T-helper 2 cell treated with Interferon-gamma antibody and Interleukin-4, amounts not matched to agents 100 ng/mL and 5 ng/mL, for 36 hours (primary cell): Measurements from ENCODE around the gene NXPH1. TPM values are rescaled to one million over a fixed set of nuclear protein-coding genes. Genes with fewer than 3 reads are reported as not detected.

ENCODE experiments used
- intact Hi-C: fragments of 100-400 bp; cut with micrococcal nuclease; formaldehyde crosslinking; loops from one replicate; pipeline ENCODE4 v1.15.1; 2023
- total RNA-seq: library from RNA; stranded (reverse); gene quantifications from 2 replicates; pipeline ENCODE4 v1.2.3, GENCODE V29; 2022

NXPH1 gene
- total RNA-seq, result not detected in 2 replicates

DNA sequence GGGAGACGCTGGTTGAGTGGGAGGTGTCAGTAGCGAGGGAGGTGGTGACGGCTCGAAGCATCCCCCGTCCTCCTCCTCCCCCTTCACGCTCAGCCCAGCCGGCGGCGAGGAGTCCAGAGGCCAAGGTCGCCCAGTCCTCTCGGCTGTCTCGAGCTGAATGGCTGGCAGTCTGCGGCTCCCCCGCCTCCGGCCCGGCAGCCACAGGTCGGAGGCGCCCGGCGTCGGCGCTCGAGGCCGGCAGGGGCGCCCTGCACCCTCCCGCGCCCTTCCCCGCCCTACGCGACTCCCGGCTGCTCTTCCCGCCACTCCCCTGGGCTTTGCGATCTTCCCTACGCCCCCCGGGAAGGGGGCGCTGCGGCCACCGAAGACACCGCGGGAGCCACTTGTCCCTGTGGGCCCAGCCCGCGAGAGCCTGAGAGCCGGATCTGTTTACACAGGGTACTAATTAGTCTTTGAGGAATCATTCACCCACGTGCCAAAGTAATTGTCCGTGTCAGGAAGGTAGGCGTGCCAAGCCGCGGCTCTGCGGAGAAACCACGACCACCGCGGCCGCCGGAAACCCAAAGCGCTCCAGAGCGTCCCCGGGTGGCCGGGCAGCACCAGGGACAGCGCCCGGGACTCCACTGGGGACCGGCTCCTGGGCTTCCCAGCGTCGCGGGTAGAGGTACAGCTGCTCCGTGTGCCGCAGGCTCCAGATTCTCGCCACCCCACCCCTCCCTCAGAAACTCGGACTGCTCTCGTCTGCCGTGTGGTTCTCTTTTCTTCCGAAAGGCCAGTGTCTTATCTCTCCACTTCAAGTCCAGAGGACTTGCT lies at the start of gene NXPH1:
Gene NXPH1, plus strand, starts transcription at position 133 of the 813 bp plus-strand sequence.
- intact Hi-C loops, result loop anchor here (1.0 kb wide), 1 partner anchor 9 kb away; no protein-coding TSS in a partner anchor

DNA sequence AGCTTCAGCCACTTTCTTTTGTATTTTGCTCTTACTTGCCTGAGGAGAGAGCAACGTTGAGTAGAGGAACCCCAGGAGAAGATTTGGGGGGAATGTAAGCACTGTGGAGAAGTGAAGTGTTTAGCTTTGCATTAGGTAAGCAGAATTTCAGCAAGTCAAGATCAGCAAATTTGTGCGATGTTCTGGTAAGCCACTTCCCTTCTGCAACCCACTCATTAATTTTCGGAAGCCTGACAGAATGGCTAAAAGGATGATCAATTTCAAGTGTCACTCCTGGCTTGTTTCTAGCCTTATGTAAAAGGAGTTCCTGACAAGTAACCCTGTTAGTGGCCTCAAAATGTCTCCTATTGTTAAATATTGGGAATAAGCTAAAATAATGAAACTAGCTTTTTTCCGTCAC lies 48.5 kb upstream of the NXPH1 start:
- intact Hi-C loops, result no loop called here

DNA sequence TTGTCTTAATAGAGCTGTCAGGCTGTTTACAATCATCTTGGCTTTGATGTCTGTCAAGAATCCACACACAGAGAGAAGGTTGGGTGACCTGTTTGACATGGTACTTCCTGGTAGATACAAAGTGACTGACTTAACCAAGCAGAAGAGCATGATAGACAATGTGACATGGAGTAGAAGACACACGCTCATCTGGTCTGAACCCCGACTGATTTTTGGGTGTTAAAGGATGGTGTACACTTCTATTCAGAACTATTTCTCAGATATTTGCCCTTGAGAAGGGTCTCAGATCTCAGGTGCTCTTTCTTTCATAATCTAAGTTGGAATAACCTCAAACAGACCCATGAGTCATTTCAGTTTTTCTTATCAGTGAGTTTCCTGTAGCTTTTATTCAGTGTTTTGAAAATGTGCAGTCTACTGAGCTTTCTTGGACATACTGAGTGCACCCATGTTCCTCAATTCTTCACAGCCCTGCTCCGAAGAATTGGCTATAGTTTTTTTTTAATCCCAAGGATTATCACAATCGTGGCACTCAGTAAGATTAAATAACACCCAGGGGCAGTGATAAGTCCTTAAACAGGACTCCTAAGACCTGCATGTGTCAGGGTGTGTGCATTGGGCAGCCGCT lies 46.4 kb upstream of the NXPH1 start:
- intact Hi-C loops, result no loop called here

DNA sequence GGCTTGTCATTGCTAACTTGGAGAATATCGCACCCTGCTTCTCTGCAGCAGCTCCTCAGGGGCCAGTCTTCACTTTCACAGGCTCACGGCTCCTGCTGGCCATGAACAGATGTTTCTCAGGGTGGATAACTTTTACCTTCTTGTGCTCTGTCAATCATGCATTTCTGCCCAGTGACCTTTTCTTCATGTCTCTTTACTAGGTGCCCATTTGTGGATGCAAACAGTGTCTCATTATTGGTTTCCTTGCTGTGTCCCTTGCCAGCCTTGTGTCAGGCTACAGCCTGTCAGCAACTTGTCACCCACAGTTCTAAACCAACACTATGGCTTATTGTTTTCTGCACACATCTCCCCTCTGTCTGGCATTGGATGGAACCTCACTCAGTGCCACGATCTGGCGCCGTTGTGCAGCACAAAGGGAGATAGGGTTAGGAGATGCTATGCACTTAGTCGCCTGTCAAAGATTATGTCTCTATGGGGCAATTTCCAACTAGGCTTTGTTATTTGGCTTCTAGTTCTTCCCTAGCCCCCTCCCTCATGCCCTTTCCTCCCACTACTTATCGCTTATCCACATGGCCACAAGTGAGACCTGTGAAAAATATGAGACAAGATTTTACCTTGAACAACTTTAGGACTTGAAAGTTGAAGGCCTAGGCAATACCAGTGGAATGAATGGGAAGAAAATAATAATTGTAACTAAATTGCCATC lies 45.7 kb upstream of the NXPH1 start:
- intact Hi-C loops, result no loop called here

DNA sequence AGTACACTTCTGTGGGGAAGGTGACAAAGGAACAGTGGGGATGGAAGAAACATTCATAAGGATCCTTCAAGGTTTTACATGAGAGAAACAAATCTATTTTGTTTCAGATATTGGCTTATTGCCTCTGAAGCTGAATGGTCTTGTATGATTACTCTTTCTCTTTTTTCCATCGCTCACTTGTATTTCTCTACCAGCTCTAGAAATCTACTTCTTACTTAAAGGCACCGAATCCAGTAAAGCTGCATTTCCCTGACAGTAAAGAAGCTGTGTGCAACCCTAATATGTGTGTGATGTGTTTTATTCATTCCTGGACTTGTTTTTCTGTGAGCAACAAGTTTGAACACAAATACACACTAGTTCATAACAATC lies 45.2 kb upstream of the NXPH1 start:
- intact Hi-C loops, result no loop called here

DNA sequence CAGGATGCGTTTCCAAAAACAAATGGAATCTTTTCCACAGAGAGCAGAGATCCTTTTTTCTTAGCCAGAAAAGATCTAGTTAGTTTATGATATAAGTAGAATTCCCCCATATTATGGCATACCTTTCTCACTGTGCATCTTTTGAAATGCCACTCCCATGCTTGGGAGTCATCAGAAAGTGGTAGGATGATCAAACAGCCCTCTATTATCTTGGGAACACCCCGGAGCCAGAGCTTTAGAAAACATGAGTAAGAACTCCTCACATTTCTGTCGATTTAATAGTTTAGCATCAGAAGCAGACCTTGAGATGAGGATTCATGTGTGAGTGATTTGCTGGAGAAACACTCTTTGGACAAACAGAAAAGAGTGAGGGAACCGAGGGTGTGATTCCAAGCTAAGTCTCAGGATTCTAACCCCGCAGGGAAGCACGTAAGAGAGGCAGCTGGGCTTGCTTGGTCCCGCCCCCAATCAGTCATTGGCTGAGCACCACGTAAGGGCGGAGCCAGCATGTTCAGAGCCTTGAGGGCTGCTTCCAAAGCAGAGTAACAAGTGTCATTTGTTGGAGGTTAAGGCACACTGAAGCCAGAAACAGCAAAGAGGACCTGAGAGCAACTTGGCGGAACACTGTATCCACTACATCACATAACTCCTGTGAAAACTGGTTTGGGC lies 43.7 kb upstream of the NXPH1 start:
- intact Hi-C loops, result no loop called here

DNA sequence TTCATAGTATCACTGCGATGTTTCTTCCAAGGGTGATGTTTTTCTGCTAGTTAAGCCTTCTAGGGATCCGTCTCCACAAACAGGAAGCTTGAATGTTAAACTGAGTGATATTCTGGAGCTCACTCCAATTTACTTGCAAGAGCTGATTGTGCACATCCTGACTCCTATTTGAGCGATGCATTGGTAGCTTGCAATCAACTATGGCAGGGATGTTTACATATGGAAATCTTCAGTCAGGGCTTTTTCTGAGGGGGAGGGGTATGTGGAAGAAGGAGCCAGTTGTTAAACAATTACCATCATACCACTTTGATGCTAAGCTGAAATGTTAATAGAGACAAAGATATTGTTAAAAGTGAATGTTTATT lies 43.2 kb upstream of the NXPH1 start:
- intact Hi-C loops, result no loop called here

DNA sequence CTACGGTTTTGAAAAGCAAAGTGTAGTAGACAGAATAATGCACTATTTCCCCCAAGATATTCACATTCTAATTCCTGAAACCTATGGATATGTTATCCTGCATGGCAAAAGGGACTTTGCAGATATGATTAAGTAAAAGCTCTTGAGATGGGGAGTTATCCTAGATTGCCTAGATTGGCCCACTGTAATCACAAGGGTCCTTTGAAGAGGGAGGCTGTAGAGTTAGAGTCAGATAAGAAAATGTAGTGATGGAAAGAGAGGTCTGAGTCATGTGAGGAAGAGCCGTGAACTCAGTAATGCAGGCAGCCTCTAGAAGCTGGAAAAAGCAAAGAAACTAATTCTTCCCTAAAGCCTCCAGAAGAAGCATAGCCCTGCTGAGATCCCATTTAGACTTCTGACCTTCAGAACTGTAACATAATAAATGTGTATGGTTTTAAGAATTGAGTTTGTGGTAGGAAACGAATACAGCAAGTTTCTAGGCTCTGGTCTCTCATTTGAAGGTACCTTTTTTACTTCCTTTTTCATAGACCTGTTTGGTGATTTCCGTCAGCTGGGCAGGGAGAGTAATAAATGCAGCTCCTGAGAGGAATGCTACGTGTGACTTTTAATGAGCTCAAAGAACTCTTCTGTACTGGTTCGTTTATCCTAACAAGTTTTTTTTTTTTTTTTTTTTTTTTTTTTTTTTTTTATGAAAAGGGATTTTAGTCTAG lies 41.9 kb upstream of the NXPH1 start:
- intact Hi-C loops, result no loop called here

DNA sequence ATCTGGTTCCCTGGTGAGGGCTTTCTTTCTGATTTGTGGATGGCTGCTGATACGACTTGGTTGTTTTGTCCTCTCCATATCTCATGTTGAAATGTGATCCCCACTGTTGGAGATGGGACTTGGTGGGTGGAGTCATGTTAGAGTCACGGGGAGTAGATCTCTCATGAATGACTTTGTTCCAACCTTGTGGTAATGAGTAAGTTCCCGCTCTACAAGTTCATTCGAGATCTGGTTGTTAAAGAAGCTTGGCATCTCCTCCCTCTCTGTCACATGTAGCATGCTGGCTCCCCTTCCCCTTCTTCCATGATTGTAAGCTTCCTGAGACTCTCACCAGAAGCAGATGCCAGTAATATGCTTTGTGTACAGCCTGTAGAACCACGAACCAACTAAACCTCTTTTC lies 37.1 kb upstream of the NXPH1 start:
- intact Hi-C loops, result no loop called here

DNA sequence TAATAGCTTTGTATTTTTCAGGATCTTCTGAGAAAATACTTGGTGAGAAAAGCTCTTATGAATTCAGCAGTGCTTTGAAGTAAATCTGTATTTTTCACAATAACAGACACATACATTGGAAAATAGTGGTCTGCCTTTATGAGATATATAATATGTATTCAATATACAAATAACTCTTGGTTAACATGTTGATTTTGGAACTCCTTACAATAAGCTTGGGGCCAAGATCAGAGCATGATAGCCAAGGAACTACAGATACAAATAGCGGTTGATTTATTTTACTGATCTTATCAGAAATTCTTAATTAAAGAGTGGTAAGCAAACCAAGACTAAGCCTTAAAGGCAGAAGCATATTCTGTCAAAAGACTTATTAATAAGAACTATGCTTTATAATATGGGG lies 24.5 kb upstream of the NXPH1 start:
- intact Hi-C loops, result no loop called here

DNA sequence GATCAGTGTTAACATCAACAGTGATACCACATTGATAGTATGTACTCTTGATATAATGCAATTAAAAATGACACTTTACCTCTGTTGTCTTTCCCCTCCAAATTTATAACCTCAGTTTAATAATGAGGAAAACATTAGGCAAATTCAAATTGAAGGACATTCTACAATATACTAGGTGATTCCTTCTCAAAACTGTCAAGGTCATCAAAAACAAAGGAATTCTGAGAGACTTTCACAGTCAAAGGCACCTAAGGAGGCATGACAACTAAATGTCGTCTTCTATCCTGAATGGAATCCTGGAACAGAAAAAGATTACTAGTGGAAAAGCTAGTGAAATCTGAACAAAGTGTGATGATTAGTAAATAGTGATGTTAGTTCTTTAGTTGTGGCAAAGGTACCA lies 22.3 kb upstream of the NXPH1 start:
- intact Hi-C loops, result no loop called here

DNA sequence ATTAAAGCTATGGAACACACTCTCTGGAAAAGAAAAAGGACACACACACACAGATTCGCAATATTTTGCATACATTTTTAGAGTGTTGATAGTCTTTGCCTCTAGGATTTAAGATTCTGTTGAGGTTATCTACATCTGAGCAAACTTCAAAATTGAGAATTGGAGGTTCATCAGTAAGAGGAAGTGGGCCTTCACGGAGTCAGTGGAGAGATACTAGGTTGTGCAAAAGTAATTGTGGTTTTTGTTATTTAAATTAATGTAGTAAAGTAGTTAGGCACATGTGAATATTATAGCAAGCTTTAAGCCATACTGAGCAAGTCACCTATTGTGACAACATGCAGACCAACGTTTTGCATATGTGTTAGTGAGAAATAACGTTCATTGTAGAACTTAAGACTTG lies 19.8 kb upstream of the NXPH1 start:
- intact Hi-C loops, result no loop called here

DNA sequence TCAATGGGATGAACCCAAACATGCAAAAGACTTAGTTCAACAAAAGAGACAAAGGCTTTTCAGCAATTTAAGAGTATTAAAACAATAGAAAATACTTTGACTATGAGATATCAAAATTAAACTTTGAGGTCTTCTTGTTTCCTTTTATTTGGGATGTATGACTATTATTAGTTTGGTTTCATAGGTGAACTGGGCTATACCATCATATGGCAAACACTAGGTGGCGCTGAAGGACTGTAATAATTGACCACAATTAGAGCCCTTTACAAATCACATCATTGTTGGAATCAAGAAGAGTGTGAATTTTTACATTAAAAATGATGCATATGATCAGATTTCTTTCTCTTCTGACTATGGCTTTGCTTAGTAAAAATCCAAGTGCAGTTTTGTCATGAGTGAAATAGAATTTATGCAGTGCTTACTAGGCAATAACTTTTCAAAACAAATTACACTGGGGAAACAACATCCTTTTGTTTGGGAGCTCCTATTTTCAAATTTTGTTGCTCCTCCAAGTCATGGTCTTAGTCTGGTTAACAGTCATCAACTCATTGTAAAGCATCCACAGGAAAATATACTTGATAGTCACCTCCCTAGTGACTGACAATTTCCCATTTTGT lies 14.7 kb upstream of the NXPH1 start:
- intact Hi-C loops, result loop anchor here (1.0 kb wide), 1 partner anchor 306 kb away; no protein-coding TSS in a partner anchor

DNA sequence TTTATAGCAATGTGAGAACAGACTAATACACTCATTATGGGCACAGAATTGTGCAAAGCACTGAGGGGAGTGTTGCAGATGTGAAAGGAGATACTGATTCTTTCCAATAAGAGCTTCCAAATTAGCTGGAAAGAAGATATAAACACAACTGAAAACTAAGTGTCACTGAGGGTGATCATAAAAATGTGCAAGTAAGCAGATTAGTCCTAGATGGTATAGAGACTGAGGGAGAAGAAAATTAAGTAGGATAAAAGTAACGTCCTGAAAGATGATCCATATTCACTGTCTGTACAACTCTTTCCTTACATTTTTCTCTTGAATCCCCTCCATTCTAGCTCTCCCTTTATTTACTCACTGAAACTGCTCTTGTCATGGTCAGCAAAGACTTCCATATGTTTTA lies 11.2 kb upstream of the NXPH1 start:
- intact Hi-C loops, result no loop called here

DNA sequence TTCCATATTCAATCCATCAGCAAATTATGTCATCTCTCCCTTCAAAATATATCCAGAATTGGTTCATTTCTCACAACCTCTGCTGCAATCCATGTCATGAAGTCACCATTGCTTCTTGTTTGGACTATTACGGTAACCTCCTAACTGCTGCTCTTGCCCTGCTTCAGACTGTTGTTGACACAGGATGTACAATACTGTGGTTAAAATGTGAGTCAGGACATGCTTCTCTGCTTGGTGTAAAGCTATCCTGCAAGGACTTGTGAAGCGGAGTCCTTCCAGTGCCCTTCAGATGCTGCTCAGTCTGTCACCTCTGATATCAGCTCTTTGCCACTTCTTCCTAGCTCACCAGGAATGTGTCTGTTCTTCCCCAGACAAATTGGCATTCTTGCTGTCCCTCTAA lies 10.4 kb upstream of the NXPH1 start:
- intact Hi-C loops, result no loop called here

DNA sequence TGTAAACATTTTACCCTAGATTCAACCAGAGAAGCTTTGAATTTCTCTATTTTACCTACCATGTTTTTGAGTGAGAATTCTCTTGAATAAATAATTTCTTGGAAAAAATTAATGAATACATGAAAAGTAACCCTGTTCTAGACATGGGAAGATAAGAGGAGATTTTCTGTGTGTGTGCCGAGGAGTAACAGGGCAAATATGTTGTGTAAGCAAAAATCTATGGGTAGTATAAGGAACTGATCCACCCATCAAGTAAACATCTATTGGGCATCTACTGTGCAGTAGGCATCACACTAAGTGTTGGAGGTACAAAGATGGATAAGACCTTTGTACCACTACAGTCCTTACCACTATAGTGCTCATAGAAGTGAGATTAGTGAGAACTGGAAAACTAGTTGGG lies 8.2 kb upstream of the NXPH1 start:
- intact Hi-C loops, result no loop called here

DNA sequence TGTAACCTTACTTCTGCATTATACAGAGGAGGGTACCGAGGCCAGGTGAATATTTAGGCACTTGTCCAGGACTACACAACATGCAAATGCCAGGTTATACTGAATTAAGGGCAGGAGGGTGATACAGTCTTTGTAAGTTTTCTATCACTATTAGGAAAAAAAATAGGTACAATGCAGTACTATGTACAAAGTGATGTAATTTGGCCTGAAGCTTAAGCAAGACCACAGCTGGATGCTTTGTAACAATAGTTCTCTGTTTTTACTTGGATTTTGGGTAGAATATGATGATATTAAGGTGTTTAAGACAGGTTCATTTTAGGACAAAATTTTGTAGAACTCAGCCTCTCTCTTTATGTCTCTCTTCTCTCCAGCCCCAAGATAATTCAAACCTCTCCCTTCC lies 2.8 kb upstream of the NXPH1 start:
- intact Hi-C loops, result no loop called here

DNA sequence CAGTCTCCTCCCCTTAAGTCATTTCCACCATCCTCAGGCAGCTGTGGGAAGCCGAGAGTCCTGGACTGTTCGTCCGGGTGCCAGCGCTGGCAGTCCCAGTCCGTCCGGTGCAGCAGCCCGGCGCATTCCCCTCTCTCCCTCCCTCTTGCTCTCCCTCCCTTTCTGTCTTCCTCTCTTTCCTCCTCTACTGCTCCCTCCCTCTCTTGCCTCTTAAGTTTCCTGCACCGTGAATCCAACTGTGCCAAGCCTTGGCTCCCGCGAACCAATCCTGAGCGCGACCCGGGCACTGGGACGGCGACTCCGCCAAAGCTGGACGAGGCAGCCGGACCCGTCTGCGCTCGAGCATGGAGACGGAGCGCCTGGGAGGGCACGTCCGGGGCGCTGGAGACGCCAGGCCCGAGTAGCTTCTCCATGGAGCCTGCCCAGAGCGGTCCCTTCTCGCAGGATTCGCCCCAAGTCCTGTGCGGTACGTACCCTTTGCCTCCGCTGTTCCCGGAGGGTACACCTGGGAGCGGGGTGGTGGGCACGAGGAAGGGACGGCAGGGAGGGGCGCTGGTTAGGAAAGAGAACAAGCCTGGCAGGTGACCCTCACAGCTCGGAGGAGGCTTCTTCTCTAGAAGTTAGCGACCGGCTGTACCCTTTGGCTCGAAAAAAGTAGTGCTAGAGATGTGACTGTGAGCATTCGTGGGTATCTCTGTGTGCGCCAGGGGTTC lies 1.0 kb downstream of the NXPH1 start:
- intact Hi-C loops, result loop anchor here (1.0 to 5.0 kb wide), 2 partner anchors 8 to 288 kb away; no protein-coding TSS in a partner anchor

DNA sequence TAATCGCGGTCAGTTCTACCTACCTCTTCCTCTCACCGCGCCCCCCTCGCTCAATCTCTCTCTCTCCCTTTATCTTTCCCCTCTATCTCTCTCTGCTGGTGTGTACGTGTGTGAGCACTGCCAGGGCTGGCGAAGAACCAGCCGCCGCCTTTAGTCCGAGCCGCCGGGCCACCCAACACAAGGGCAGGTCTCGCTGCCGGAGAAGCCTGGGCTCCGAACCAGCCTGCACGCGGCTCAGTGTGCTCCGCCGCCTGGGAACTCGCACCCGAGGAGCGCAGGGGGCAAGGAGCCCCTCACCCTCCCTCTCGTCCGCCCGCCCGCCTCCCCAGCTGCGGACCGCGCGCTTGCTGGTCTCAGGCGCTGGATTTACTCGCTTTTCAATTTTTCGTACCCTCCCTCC lies 1.7 kb downstream of the NXPH1 start:
- intact Hi-C loops, result loop anchor here (5.0 kb wide), 1 partner anchor 287 kb away; no protein-coding TSS in a partner anchor
